T-helper 2 cell treated with Interferon-gamma antibody and Interleukin-4, amounts not matched to agents 100 ng/mL and 5 ng/mL, for 36 hours (primary cell): ENCODE data around the gene ZFP30. TPM values are rescaled to one million over a fixed set of nuclear protein-coding genes. Genes with fewer than 3 reads are reported as not detected.
"Not testable (repeated sequence)": the region's sequence is repeated elsewhere in the genome, so short reads cannot be mapped to it uniquely, and the experiment has no call there.

Source experiments
- intact Hi-C: fragments of 100-400 bp; cut with micrococcal nuclease; formaldehyde crosslinking; loops from one replicate; pipeline ENCODE4 v1.15.1; 2023
- total RNA-seq: library from RNA; stranded (reverse); gene quantifications from 2 replicates; pipeline ENCODE4 v1.2.3, GENCODE V29; 2022

ZFP30 gene
- total RNA-seq: 11.2 and 14.4 TPM in 2 replicates

GRCh38 chr19:37655301-37655688 lies at the start of gene ZFP30:
Gene ZFP30, minus strand, starts transcription at chr19:37655465. Its CDS starts 7,643 bp downstream, at chr19:37647822.
- intact Hi-C loops: loop anchor here (1.0 to 2.0 kb wide), 4 partner anchors 61 to 284 kb away; partner anchors contain the start of genes ZNF527, ZNF540, ZNF569 and ZNF571

DNA sequence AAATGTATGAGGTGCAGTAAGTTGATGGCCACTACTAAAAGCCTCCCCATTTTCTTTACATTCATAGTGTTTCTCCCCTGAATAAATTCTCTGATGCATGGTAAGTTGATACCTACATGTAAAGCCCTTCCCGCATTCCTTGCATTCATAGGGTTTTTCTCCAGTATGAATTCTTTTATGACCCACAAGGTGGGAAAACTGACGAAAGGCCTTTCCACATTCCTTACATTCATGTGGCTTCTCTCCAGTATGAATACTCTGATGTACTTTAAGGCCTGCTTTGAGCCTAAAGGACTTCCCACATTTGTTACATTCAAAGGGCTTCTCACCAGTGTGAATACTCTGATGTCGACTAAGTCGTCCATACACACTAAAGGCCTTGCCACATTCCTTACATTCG lies 43.8 kb upstream of the ZFP30 start:
- intact Hi-C loops: loop anchor here (10.0 kb wide), 1 partner anchor 104 kb away; the partner anchor contains the start of genes ZNF540 and ZNF571

DNA sequence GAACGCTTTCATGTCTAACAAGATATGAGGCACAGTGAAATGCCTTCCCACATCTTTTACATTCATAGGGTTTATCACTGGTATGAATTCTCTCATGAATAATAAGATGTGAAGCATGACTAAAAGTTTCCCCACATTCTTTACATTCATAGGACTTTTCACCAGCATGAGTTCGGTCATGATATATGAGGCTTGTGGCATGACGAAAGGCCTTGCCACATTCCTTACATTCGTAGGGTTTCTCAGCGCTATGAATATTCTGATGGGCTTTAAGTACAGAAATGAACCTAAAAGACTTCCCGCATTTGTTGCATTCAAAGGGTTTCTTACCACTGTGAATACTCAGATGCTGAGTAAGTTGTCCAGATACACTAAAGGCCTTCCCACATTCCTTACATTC lies 43.0 kb upstream of the ZFP30 start:
- intact Hi-C loops: loop anchor here (10.0 kb wide), 1 partner anchor 103 kb away; the partner anchor contains the start of genes ZNF540 and ZNF571

DNA sequence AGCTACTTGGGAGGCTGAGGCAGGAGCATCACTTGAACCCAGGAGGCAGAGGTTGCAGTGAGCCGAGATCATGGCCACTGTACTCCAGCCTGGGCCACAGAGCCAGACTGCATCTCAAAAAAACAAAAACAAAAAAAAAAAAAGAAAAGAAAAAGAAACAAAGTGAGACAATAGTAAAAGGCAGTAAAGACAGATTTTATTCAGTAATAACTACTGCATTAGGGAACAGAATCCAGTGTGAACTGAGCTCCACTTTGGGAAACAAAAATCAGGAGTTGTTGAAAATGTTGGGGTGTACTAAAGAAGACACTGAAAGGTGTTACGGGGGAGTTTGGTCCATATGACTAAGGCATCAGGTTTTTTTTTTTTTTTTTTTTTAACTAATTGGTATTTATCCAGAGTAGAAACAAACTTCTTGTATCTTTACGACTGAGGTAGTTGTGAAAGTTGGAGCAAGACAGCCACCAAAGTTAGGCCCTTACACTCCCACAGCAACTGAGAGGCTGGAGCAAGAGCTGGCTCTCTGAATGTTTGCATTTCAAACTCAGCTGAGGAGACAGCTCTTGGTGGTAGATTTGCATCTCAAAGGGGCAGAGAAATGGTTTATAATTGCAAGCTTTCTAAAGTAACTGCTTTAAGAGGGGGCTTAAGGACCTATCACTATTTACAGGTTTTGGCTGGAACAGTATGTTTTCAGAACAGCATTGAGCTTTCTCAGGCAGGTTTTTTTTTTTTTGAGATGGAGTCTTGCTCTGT lies 40.1 kb upstream of the ZFP30 start:
- intact Hi-C loops: loop anchor here (10.0 kb wide), 1 partner anchor 101 kb away; the partner anchor contains the start of genes ZNF540 and ZNF571

DNA sequence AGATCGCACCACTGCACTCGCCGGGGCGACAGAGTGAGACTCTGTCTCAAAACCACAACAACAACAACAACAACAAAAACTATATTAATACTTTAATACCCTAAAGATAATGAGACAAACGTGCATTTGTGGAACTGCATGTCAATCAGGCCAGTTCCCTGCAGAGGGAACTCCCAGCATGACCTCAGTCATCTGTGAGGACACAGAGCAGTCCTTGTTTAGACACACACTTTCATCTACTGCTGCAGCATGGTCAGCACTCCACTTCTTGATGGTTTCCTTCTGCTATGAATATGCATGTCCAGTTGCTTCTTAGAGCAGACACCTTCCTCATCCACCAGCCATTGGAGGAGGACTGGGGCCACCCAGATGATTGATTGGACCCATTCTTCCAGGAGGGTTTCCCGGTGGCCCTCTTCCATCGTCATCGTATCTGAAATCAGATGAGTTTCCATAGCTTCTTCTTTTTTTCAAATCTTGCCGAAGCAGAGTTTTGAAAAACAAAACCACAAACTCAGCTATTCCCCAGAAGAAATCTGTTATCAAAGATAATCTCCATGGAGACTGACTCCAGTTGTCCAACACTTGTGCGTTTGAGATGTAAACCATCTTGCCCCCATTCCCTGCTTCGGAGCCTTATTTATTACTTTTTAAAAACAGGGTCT lies 37.8 kb upstream of the ZFP30 start:
- intact Hi-C loops: loop anchor here (10.0 kb wide), 1 partner anchor 98 kb away; the partner anchor contains the start of genes ZNF540 and ZNF571

- intact Hi-C loops: loop anchor here (10.0 kb wide), 1 partner anchor 97 kb away; the partner anchor contains the start of genes ZNF540 and ZNF571
Measured at GRCh38 chr19:37691881-37692504, 36.7 kb upstream of the ZFP30 start.

DNA sequence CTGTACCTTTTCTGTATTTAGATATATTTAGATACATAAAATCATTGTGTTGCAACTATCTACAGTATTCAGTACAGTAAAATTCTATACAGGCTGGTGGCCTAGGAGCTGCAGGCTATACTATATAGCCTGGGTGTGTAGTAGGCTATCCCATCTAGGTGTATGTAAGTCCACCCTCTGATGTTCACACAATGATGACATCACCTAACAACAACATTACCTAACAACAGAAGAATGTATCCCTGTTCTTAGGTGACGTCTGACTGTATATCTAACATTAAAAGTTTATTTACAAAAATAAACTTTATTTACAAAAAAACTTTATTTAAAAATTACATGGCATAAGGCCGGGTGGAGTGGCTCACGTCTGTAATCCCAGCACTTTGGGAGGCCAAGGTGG lies 28.3 kb upstream of the ZFP30 start:
- intact Hi-C loops: no loop called here

- intact Hi-C loops: no loop called here
Measured at GRCh38 chr19:37669450-37669914, 14.2 kb upstream of the ZFP30 start.

DNA sequence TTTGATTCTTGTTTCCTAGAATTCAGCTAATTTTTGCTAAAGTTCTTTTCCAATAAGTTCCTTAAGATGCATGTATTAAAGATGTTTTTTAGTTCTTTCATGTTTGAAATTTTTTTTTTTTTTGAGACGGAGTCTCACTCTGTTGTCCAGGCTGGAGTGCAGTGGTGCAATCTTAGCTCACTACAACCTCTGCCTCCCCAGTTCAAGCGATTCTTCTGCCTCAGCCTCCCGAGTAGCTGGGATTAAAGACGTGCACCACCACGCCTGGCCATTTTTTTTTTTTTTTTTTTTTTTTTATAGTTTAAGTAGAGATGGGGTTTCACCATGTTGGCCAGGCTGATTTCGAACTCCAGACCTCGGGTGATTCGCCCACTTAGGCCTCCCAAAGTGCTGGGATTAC lies 1.9 kb upstream of the ZFP30 start:
- intact Hi-C loops: not testable (repeated sequence)

- intact Hi-C loops: loop anchor here (1.0 to 2.0 kb wide), 4 partner anchors 62 to 285 kb away; partner anchors contain the start of genes ZNF527, ZNF540, ZNF569 and ZNF571
Measured at GRCh38 chr19:37655689-37656371, 565 bp upstream of the ZFP30 start.

DNA sequence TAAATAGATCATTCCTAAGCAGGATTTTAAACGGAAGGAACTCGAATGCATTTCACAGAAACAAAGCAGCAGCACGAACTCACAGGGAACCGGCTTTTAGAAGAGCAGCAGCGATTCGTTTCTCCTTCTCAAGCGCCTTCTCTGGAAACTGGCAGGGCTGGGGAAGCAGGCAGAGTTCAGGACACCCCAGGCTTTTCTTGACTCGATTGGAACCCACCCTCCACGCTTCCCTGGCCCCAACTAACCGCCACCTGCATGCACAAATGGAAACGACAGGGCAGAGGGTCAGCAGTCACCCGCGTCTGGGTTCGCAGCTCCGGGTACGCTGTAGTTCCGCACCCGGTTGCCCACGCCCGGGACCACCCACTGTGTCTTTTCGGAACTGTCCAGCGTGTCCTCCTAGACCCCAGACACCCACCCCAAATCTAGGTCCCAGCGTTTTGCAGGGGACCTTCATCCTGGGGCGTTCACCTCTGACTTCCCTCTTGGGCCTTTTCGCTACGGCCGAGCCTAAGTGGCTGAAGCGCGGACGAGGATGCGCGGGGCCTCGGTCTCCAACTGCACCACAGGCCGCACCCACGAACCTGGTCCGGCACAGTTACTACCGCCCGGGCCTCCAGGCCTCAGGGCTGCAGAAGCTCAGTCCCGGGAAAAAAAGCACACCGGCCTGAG lies 500 bp downstream of the ZFP30 start:
- intact Hi-C loops: loop anchor here (1.0 to 2.0 kb wide), 4 partner anchors 60 to 283 kb away; partner anchors contain the start of genes ZNF527, ZNF540, ZNF569 and ZNF571

DNA sequence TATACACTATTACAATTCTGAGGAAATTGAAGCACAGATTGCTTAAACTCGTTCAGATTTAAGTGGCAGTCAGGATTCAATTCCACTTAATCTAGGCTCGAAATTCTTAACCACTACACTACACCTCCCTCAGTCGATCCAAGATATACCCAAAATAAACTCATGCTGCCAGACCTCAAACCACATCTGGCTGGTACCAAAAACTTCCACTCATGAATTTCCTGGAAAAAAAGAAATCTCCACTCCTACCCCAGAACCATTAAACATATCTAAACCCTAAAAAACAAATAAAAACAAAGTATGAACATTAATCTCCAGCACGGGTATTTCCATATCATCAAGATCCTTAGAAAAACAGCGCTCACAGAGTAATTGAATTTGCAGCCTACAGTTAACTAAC lies 1.1 kb downstream of the ZFP30 start:
- intact Hi-C loops: loop anchor here (2.0 kb wide), 1 partner anchor 187 kb away; the partner anchor contains the start of gene ZNF569

DNA sequence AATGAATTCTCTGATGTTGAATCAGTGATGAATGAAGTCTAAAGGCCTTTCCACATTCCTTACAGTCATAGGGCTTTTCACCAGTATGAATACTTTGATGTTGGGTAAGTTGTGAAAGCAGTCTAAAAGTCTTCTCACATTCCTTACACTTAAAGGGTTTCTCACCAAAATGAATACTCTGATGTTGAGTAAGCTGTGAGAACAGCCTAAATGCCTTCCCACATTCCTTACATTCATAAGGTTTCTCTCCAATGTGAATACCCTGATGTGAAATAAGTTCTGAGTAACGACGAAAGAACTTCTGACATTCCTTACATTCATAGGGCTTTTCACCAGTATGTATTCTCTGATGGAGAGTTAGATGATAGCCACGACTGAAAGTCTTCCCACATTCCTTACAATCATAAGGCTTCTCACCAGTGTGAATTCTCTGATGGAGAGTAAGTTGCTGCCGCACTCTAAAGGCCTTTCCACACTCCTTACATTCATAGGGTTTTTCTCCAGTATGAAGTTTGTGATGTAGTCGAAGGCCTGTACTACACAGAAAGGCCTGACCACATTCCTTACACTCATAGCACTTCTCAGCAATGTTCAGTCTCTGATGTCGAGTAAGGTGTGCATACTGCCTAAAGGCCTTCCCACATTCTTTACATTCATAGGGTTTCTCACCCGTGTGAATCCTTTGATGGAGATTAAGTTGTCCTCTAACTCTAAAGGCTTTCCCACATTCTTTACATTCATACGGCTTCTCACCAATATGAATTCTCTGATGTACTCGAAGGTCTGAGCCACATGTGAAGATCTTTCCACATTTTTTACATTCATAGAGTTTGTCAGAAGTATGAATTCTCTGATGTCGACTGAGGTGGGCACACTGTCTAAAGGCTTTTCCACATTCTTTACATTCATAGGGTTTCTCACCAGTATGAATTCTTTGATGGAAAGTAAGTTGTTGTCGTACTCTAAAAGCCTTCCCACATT lies 19.9 kb downstream of the ZFP30 start:
- intact Hi-C loops: no loop called here

GRCh38 chr19:37594982-37595382 lies 60.3 kb downstream of the ZFP30 start:
- intact Hi-C loops: loop anchor here (1.0 to 10.0 kb wide), 6 partner anchors 60 to 224 kb away; partner anchors contain the start of genes ZFP30, ZNF527, ZNF570 and ZNF573

DNA sequence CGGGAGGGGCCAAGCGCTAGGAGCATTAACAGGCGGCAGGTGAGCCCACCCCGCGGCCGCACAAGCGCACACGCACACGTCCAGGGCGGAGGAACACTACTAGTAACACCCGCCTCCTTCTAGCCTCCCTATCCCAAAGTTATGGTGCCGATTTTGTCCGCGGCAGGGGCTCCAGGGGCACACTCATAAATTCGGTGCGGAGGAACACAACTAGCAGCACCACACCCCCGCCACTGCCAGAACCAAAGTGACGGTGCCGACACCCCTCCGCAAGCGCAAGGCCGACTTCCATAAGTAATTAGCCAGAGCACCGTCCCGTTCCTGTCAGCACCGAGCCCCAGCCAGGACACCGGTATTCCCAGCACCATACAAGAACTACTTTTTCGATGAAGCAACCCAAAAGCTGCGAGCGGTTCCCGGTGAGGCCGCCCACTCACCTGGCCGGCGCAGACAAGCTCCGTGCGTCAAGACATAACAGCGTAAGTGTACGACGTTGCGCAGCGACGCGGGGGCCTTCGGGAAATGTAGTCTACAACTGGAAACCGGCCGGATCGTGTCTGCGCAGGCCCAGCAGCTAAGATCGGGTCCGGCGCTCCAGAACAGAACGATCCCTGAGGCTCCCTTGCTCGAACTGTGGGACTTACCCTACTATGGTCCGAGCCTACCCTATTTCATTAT lies 60.8 kb downstream of the ZFP30 start, which contains the start of the genes ZNF540 and ZNF571:
Gene ZNF540 (plus strand): TSS at position 573 of the 678 bp plus-strand sequence. CDS start 3,572 bp downstream, outside the sequence.
Gene ZNF571 (minus strand): TSS at position 489 of the 678 bp plus-strand sequence. CDS start 8,116 bp downstream, outside the sequence.
- intact Hi-C loops: loop anchor here (1.0 to 10.0 kb wide), 6 partner anchors 61 to 223 kb away; partner anchors contain the start of genes ZFP30, ZNF527, ZNF570 and ZNF573

- intact Hi-C loops: loop anchor here (1.0 to 10.0 kb wide), 6 partner anchors 61 to 223 kb away; partner anchors contain the start of genes ZFP30, ZNF527, ZNF570 and ZNF573
Measured at GRCh38 chr19:37593996-37594303, 61.3 kb downstream of the ZFP30 start.

DNA sequence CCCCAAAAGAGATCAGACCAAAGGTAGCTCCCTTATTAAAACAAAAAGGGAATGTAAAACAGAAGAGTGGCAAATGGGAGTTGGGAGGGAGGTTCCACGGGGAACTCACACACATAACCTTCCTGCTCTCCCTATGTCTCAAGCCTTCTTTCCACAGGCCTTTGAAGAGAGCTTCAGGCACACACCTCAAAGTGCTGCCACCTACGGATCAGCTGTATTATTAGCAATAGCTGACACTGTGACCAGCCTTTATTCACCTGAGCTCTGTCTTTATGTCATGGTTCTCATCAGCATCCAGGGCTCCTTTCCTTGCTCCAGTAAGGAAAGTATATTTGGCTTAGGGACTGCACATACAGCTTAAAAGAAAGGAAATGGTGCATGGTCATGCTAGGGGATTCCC lies 71.9 kb downstream of the ZFP30 start:
- intact Hi-C loops: no loop called here

DNA sequence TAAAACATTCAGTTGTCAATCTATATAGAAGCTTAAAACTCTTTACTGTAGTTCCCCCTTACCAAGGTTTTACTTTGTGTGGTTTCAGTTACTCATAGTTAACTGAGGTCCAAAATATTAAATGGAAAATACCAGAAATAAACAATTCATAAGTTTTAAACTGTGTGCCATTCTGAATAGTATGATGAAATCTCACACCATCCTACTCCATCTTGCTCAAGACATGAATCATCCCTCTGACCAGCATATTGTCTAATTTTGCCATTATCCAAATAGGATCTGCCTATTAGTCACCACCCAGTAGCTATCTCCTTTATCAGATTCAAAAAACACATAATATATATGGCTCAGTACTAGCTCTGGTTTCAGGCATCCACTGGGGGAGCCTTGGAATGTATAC lies 83.1 kb downstream of the ZFP30 start:
- intact Hi-C loops: no loop called here
